HUES6 (cell line): ENCODE data around the gene RNF8.
"Not testable (repeated sequence)": the region's sequence is repeated elsewhere in the genome, so short reads cannot be mapped to it uniquely, and the experiment has no call there.

Source experiments
- H3K27ac ChIP-seq: 2 replicates; pipeline ENCODE4 v1.7.0; 2013; ENCODE audit warnings: low read depth, mild to moderate bottlenecking, low read length, inconsistent platforms
- H3K27me3 ChIP-seq: 2 replicates; pipeline ENCODE4 v1.6.1; 2013; ENCODE audit warnings: low read length; ENCODE audit not compliant: control insufficient read depth, insufficient read depth
- H3K36me3 ChIP-seq: 2 replicates; pipeline ENCODE4 v1.6.1; 2013; ENCODE audit warnings: low read length; ENCODE audit not compliant: control insufficient read depth, insufficient read depth
- H3K4me1 ChIP-seq: 2 replicates; pipeline ENCODE4 v1.6.1; 2013; ENCODE audit warnings: low read length; ENCODE audit not compliant: control insufficient read depth, insufficient read depth
- H3K4me3 ChIP-seq: 2 replicates; pipeline ENCODE4 v1.5.1; 2013; ENCODE audit warnings: low read depth, low read length
- H3K9ac ChIP-seq: one replicate; pipeline ENCODE4 v1.6.1; 2013; ENCODE audit warnings: mild to moderate bottlenecking, low read length
- H3K9me3 ChIP-seq: 2 replicates; pipeline ENCODE4 v1.6.1; 2013; ENCODE audit warnings: low read depth, low read length; ENCODE audit not compliant: control insufficient read depth, insufficient read depth

Gene RNF8

GRCh38 chr6:37353761-37354525 is at the start of gene RNF8:
Gene RNF8 (plus strand): TSS chr6:37353983. CDS start chr6:37354165, 182 bp downstream.
- Histone ChIP-seq H3K4me1 (peaks cover 17% of the 10 kb centered on the region), H3K4me3 (peak within 1 kb of the TSS; percentile 93), H3K9me3 (no peaks in the 10 kb centered on the region), H3K27ac (peak within 1 kb of the TSS; percentile 36; the same call in 1 of the 2 replicates), H3K9ac (peak within 1 kb of the TSS; percentile 79), H3K27me3 (no peaks in the 10 kb centered on the region), H3K36me3 (no peaks in the 10 kb centered on the region)

- Histone ChIP-seq H3K4me1 (no peaks in the 10 kb centered on the region), H3K27me3 (no peaks in the 10 kb centered on the region), H3K27ac (no peak overlapping the region), H3K9me3 (no peaks in the 10 kb centered on the region), H3K9ac (no peak overlapping the region), H3K36me3 (peaks cover 28% of the 10 kb centered on the region), H3K4me3 (no peak overlapping the region)
Observed at GRCh38 chr6:37304766-37305165, 49.0 kb upstream of the RNF8 start.

- H3K4me3 ChIP-seq, result no peak overlapping the region
- no peaks in the 10 kb centered on the region for H3K4me1 ChIP-seq
- H3K9me3 ChIP-seq, result no peaks in the 10 kb centered on the region
- H3K27me3 ChIP-seq, result no peaks in the 10 kb centered on the region
- H3K36me3 ChIP-seq, result peaks cover 28% of the 10 kb centered on the region
- no peak overlapping the region for H3K27ac ChIP-seq
- H3K9ac ChIP-seq, result no peak overlapping the region
Observed at GRCh38 chr6:37305841-37306425, 47.9 kb upstream of the RNF8 start.

GRCh38 chr6:37306624-37307222 is 47.1 kb upstream of the RNF8 start:
- no peak overlapping the region for H3K4me3 ChIP-seq
- peaks cover 23% of the 10 kb centered on the region for H3K36me3 ChIP-seq
- H3K9ac ChIP-seq, result no peak overlapping the region
- H3K27ac ChIP-seq, result no peak overlapping the region
- H3K9me3 ChIP-seq, result no peaks in the 10 kb centered on the region
- no peaks in the 10 kb centered on the region for H3K4me1 ChIP-seq
- no peaks in the 10 kb centered on the region for H3K27me3 ChIP-seq

- H3K9ac ChIP-seq, H3K9me3 ChIP-seq, H3K27ac ChIP-seq, H3K27me3 ChIP-seq, H3K4me3 ChIP-seq, H3K4me1 ChIP-seq: not testable (repeated sequence)
- peaks cover 18% of the 10 kb centered on the region for H3K36me3 ChIP-seq
Observed at GRCh38 chr6:37307484-37307883, 46.3 kb upstream of the RNF8 start.

GRCh38 chr6:37308069-37308815 is 45.5 kb upstream of the RNF8 start:
- no peak overlapping the region for H3K4me3 ChIP-seq
- no peaks in the 10 kb centered on the region for H3K9me3 ChIP-seq
- H3K36me3 ChIP-seq, result peaks cover 20% of the 10 kb centered on the region
- H3K27ac ChIP-seq, result no peak overlapping the region
- H3K9ac ChIP-seq, result no peak overlapping the region
- no peaks in the 10 kb centered on the region for H3K4me1 ChIP-seq
- H3K27me3 ChIP-seq, result no peaks in the 10 kb centered on the region

- no peak overlapping the region for H3K9ac ChIP-seq
Observed at GRCh38 chr6:37309046-37309445, 44.7 kb upstream of the RNF8 start.

GRCh38 chr6:37309692-37310091 is 44.1 kb upstream of the RNF8 start:
- no peak overlapping the region for H3K27ac ChIP-seq
- no peaks in the 10 kb centered on the region for H3K4me1 ChIP-seq
- H3K4me3 ChIP-seq, result no peak overlapping the region
- peaks cover 31% of the 10 kb centered on the region for H3K36me3 ChIP-seq
- no peaks in the 10 kb centered on the region for H3K27me3 ChIP-seq
- H3K9me3 ChIP-seq, result no peaks in the 10 kb centered on the region
- H3K9ac ChIP-seq, result no peak overlapping the region

More at GRCh38 chr6:37309046-37309445, 44.7 kb upstream of the RNF8 start:
- H3K27ac ChIP-seq, result no peak overlapping the region
- H3K4me3 ChIP-seq, result no peak overlapping the region
- peaks cover 27% of the 10 kb centered on the region for H3K36me3 ChIP-seq
- H3K27me3 ChIP-seq, result no peaks in the 10 kb centered on the region
- H3K4me1 ChIP-seq, result no peaks in the 10 kb centered on the region
- no peaks in the 10 kb centered on the region for H3K9me3 ChIP-seq

GRCh38 chr6:37310966-37311365 is 42.8 kb upstream of the RNF8 start:
- Histone ChIP-seq H3K4me3 (no peak overlapping the region), H3K9me3 (no peaks in the 10 kb centered on the region), H3K9ac (no peak overlapping the region), H3K27me3 (no peaks in the 10 kb centered on the region), H3K36me3 (peaks cover 37% of the 10 kb centered on the region), H3K4me1 (no peaks in the 10 kb centered on the region), H3K27ac (no peak overlapping the region)

- H3K36me3 ChIP-seq, result peaks cover 42% of the 10 kb centered on the region
- no peaks in the 10 kb centered on the region for H3K27me3 ChIP-seq
- no peaks in the 10 kb centered on the region for H3K9me3 ChIP-seq
- no peak overlapping the region for H3K9ac ChIP-seq
- H3K4me3 ChIP-seq, result no peak overlapping the region
- no peak overlapping the region for H3K27ac ChIP-seq
- H3K4me1 ChIP-seq, result no peaks in the 10 kb centered on the region
Observed at GRCh38 chr6:37311741-37312473, 41.9 kb upstream of the RNF8 start.
